ENCODE results near the gene SHROOM3. TPM values are rescaled to one million over a fixed set of nuclear protein-coding genes. Genes with fewer than 3 reads are reported as not detected.

The SHROOM3 gene
- total and polyA plus RNA-seq, 2 experiments from 2014 or later, result 11.3 to 73.5 TPM

DNA sequence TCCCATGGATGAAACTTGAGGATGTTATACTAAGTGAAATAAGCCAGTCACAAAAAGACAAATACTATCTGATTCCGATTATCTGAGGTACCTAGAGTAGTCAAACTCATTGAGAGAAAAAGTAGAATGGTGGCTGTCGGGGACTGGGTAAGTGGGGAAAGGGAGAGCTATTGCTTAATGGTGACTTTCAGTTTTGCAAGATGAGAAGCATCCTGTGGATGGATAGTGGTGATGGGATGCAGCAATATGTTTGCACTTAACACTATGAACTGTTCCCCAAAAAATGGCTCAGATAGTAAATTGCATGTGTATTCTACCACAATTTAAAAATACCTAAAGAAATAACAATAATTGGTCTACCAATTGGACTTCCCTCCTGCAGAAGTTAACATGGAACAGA lies 181.5 kb downstream of the SHROOM3 start:
- Histone ChIP-seq H3K79me2 (replicated peaks; ENCODE audit: insufficient read depth) (no peaks in the 10 kb centered on the region), H3K36me3 (ENCODE audit: insufficient read depth) (no peaks in the 10 kb centered on the region), H2AFZ (no peak overlapping the region), H3F3A (replicated peaks; ENCODE audit: low read depth) (no peaks in the 10 kb centered on the region), H4K20me1 (replicated peaks; ENCODE audit: insufficient read depth) (no peaks in the 10 kb centered on the region), H3K27me3 (ENCODE audit: insufficient read depth) (no peaks in the 10 kb centered on the region), H3K9me2 (ENCODE audit: insufficient read depth) (no peaks in the 10 kb centered on the region), H3K27ac (ENCODE audit: low read depth) (no peak overlapping the region), H3K4me2 (no peak overlapping the region), H3K4me1 (ENCODE audit: insufficient read depth) (peaks cover 11% of the 10 kb centered on the region; the same call in 1 of the 2 replicates), H3K4me3 (no peak overlapping the region)
- DNase-seq (ENCODE audit: low spot score), result no peak
- ATAC-seq, result no peak
- no peak overlapping the region for H3K4me3 Mint-ChIP-seq
- no peak overlapping the region for H3K27ac Mint-ChIP-seq
- H3K9me3 Mint-ChIP-seq, result no peaks in the 10 kb centered on the region
- TF ChIP-seq NANOG (IDR thresholded peaks at IDR 0.05; ENCODE audit: borderline replicate concordance) (no peak), EZH2 (IDR thresholded peaks at IDR 0.05; ENCODE audit: low read depth, unreplicated experiment) (no peak), ETS1 (IDR thresholded peaks at IDR 0.05) (no peak), ZNF114 (CRISPR knock-in tag; IDR thresholded peaks at IDR 0.05) (no peak)
- TF ChIP-seq, protein P1, sequence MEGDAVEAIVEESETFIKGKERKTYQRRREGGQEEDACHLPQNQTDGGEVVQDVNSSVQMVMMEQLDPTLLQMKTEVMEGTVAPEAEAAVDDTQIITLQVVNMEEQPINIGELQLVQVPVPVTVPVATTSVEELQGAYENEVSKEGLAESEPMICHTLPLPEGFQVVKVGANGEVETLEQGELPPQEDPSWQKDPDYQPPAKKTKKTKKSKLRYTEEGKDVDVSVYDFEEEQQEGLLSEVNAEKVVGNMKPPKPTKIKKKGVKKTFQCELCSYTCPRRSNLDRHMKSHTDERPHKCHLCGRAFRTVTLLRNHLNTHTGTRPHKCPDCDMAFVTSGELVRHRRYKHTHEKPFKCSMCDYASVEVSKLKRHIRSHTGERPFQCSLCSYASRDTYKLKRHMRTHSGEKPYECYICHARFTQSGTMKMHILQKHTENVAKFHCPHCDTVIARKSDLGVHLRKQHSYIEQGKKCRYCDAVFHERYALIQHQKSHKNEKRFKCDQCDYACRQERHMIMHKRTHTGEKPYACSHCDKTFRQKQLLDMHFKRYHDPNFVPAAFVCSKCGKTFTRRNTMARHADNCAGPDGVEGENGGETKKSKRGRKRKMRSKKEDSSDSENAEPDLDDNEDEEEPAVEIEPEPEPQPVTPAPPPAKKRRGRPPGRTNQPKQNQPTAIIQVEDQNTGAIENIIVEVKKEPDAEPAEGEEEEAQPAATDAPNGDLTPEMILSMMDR (conservative IDR thresholded peaks at IDR 0.05; ENCODE audit: low read depth in 2 of 2), result no peak
- TF ChIP-seq, protein P2, sequence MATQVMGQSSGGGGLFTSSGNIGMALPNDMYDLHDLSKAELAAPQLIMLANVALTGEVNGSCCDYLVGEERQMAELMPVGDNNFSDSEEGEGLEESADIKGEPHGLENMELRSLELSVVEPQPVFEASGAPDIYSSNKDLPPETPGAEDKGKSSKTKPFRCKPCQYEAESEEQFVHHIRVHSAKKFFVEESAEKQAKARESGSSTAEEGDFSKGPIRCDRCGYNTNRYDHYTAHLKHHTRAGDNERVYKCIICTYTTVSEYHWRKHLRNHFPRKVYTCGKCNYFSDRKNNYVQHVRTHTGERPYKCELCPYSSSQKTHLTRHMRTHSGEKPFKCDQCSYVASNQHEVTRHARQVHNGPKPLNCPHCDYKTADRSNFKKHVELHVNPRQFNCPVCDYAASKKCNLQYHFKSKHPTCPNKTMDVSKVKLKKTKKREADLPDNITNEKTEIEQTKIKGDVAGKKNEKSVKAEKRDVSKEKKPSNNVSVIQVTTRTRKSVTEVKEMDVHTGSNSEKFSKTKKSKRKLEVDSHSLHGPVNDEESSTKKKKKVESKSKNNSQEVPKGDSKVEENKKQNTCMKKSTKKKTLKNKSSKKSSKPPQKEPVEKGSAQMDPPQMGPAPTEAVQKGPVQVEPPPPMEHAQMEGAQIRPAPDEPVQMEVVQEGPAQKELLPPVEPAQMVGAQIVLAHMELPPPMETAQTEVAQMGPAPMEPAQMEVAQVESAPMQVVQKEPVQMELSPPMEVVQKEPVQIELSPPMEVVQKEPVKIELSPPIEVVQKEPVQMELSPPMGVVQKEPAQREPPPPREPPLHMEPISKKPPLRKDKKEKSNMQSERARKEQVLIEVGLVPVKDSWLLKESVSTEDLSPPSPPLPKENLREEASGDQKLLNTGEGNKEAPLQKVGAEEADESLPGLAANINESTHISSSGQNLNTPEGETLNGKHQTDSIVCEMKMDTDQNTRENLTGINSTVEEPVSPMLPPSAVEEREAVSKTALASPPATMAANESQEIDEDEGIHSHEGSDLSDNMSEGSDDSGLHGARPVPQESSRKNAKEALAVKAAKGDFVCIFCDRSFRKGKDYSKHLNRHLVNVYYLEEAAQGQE (IDR thresholded peaks at IDR 0.05; ENCODE audit: unreplicated experiment), result no peak
- peaks cover 2% of the 10 kb centered on the region for H3K27me3 Mint-ChIP-seq (ENCODE audit: insufficient read depth, low read depth, poor library complexity)
- peaks cover 25% of the 10 kb centered on the region for H3K4me1 Mint-ChIP-seq
- no peaks in the 10 kb centered on the region; the same call in 2 of the 3 replicates for H3K36me3 Mint-ChIP-seq (ENCODE audit: low read depth)

GRCh38 chr4:76620723-76621468 lies 185.9 kb downstream of the SHROOM3 start:
- peaks cover 22% of the 10 kb centered on the region for H3K4me1 ChIP-seq (ENCODE audit: insufficient read depth)
- no peaks in the 10 kb centered on the region for H3K27me3 ChIP-seq (ENCODE audit: insufficient read depth)
- no peaks in the 10 kb centered on the region for H3K9me2 ChIP-seq (ENCODE audit: insufficient read depth)
- no peaks in the 10 kb centered on the region; the same call in 2 of the 3 replicates for H3K36me3 Mint-ChIP-seq (ENCODE audit: low read depth)
- H3K4me3 ChIP-seq, result no peak overlapping the region
- no peaks in the 10 kb centered on the region for H3F3A ChIP-seq (replicated peaks; ENCODE audit: low read depth)
- ATAC-seq, result peak; percentile 21; the same call in 1 of the 3 replicates
- H3K9me3 Mint-ChIP-seq, result no peaks in the 10 kb centered on the region
- no peak overlapping the region for H2AFZ ChIP-seq
- peaks cover 40% of the 10 kb centered on the region for H3K4me1 Mint-ChIP-seq
- no peaks in the 10 kb centered on the region for H3K27me3 Mint-ChIP-seq (ENCODE audit: insufficient read depth, low read depth, poor library complexity)
- H3K4me2 ChIP-seq, result no peak overlapping the region
- no peaks in the 10 kb centered on the region for H3K36me3 ChIP-seq (ENCODE audit: insufficient read depth)
- no peak for DNase-seq (ENCODE audit: low spot score)
- no peak overlapping the region for H3K27ac Mint-ChIP-seq
- H3K79me2 ChIP-seq (replicated peaks; ENCODE audit: insufficient read depth), result no peaks in the 10 kb centered on the region
- H3K4me3 Mint-ChIP-seq, result no peak overlapping the region
- H4K20me1 ChIP-seq (replicated peaks; ENCODE audit: insufficient read depth), result no peaks in the 10 kb centered on the region
- H3K27ac ChIP-seq (ENCODE audit: low read depth), result no peak overlapping the region
- no peak for TF ChIP-seq CREB1 (CRISPR knock-in tag; IDR thresholded peaks at IDR 0.05; ENCODE audit: low read depth)
- no peak for TF ChIP-seq ZNF462 (CRISPR knock-in tag; IDR thresholded peaks at IDR 0.05)

All from GM23338 (cell line).